ENCODE measurements around the gene MRLN.

The MRLN gene

DNA sequence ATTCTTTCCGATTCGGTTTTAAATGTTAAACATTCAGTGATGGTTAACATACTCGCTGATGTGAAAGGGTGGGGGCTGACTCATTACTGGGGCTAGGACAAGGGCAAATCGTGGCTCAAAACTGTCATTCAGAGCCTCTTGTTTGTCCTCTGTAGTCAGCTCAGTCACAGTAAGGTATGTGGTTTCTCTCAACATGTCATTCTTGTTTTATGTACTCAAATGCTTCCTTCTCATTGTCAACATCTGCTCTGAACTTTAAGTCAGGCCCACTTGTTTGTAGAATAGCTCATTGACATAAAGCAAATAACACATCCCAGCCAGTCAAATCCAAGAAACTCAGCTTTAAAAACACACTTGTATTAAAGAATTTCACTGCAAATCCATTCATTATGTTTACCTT, 50.9 kb downstream of the MRLN start:
- DNase-seq = no peak

DNA sequence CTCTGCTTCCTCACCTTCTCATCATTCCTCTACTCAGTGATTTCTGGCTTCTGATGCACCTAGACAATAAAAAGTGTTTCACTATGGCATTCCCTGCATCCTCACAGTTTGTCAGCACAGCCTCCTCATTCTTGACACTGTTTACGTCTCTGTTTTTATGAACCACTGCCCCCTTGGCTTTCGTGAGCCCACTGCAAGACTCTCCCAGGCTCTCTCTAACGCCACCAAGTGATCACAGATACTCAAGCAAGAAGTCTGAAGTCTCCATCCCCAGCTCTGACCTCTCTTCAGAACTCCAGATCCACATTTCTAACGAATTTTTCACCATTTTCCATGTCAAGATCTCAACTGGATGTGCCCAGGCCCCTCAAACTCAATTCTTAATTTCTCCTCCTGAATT, 52.5 kb downstream of the MRLN start:
- DNase-seq = no peak

DNA sequence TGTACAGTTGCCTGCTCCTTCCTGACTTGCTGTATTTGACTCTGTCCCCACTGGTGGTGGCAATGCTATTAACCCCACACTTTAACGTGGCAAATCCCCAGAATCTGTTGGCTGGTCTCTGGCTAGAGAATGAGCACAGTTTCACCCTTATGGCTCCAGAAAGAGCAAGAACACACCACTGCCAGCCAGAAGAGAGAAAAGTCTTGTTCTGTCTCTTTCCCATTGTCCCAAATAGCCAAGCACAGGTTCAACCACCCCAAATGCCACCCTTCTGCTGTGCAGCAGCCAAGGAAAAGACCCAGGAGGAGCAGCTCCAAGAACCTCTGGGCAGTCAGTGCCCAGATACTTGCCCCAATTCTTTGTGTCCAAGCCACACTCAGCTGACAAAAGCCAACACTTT, 54.9 kb downstream of the MRLN start:
- no peak for DNase-seq

DNA sequence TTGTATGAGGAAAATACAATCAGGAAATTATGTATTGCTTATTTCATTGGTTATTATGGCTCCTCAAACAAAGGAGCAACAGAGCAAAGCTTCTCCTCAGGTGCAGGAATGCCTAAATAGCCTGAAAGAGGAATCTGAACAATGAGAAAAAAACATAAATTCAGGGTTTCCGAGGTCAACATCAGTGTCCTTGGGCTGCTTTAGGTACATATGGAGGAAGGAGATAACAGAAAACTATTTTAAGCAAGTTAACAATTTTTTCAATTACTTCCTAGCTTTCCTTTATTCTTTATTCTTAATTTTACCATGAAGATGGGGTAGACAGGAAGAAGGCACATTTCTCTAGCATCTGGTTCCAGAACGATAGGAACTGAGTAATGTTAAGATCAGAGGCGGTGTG, 57.6 kb downstream of the MRLN start:
- no peak for DNase-seq

DNA sequence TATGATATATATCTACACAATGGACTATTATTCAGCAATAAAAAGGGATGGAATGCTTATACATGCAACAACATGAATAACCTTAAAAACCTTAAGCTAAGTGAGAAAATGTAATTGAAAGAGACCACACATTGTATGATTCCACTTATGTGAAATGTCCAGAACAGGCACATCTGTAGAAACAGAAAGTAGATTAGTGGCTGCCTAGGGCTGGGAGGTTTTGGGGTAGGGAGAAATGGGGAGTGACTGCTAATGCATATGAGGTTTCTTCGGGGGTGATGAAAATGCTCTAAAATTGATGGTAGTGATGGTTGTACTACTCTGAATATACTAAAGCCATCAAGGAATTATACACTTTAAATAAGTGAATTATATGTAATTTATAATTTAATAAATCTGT, 58.3 kb downstream of the MRLN start:
- DNase-seq = no peak

DNA sequence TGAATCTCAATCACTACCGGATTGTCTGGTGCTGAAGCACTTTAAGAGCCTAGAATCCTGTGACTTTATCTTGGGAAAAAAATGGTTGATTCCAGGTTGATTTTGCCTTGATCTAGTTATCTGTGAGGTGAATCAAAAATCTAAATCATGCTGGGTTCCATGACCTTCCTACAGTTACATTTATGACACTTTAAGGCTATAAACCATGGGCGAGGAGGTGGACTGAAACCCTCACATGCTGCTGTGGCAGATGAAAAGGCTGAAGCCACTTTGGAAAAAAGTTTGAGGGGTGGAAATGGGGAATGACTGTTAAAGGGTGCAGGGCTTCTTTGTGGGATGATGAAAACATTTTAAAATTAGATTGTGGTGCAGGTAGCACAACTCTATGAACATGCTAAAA, 61.1 kb downstream of the MRLN start:
- no peak for DNase-seq

DNA sequence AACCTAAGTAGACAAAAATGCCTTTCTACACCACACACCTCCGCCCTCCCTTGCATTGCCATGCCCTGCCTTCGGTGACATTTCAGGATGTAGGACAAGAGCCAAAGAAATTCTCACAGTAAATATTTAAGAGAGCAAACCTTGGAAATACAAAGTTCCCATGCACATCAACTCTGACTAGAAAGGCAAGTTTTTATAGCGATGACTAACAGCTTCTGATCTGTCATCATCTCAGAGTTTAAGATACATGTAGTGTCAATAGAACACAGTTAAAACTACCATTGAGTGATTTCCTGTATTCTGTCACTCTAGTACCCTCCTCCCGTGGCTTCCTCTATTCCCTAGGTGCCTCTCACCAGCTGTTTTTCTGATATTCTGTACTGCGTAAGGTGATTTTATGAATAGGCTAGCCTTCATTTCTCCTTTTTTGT, 64.3 kb downstream of the MRLN start:
- DNase-seq = no peak

DNA sequence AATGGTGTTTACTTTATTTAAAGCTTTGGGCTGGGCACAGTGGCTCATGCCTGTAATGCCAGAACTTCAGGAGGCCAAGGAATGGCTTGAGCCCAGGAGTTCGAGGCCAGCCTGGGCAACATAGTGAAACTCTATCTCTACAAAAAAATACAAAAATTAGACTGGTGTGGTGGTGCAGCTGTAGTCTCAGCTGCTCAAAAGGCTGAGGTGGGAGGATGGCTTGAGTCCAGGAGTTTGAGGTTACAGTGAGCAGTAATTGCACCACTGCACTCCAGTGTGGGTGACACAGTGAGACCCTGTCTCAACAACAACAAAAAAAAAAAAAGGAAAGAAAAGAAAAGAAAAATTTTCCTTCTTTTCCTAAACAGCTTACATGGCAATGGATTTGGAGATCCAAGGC, 65.6 kb downstream of the MRLN start:
- no peak for DNase-seq

Measured in cortex of kidney (tissue), 1 donor.